GM18909 (cell line): Measurements from ENCODE around the gene ELAVL1.

Source experiments
- ATAC-seq: cut with Tn5 transposase; IDR thresholded peaks from one replicate; pipeline ENCODE4 v1.9.1; 2021; ENCODE audit warnings: mild to moderate bottlenecking; ENCODE audit not compliant: unreplicated experiment, poor library complexity

Gene ELAVL1

DNA sequence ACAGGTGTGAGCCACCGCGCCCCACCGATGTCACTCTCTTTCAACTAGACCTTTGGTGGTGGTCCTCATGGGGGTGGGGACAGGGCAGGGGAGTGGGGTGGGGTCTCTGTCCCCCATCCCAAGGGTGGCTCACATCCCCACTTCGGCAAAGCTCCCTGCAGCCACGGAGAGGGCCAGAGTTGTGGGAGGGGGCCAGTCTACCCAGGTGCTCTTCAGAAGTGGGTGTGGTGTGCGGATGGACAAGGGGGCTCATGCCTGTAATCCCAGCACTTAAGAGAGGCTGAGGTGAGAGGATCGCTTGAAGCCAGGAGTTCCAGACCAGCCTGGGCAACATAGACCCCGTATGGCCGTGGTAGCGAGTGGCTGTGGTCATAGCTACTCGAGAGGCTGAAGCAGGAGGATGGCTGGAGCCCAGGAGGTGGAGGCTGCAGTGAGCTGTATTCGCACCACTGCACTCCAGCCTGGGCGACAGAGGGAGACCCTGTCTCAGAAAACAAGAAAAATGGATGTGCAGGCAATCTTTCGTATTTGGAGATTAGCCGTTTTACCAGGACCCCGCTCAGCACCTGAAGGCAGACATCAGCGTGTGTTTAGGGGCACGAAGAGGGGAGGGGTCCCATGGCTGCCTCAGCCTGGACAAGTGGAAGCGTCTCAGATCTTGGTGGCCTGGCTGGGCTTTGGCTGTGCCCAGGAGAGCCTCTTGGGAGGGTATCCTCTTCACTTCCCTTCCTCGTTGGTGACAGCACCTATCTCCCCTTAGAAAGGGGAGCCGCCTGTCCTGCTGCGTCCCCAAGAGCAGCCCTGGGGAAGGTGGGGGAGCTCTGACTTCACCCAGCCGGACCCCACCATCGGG lies 90.0 kb downstream of the ELAVL1 start:
- ATAC-seq, result no peak

DNA sequence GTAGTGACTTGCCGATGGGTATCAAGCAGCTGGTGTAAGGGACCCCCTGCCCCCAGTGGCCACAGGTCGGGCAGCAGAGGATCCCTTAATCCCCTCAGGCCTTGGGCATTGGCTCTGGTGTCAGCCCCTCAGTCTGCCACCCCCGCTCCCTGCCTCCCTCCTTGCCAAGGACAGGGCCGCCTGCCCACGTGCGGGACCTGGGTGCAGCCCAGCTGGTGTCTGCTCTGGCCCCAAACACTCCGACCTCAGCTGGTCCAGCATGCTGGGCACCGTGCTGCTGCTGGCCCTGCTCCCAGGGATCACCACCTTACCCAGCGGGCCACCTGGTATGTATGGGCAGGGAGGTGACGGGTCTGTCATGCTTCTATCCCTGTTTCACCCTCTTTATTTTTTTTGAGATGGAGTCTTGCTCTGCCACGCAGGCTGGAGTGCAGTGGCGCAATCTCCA lies 90.8 kb downstream of the ELAVL1 start, which contains the start of gene TGFBR3L:
Gene TGFBR3L, plus strand, starts transcription at position 233 of the 448 bp plus-strand sequence.
- ATAC-seq, result no peak

DNA sequence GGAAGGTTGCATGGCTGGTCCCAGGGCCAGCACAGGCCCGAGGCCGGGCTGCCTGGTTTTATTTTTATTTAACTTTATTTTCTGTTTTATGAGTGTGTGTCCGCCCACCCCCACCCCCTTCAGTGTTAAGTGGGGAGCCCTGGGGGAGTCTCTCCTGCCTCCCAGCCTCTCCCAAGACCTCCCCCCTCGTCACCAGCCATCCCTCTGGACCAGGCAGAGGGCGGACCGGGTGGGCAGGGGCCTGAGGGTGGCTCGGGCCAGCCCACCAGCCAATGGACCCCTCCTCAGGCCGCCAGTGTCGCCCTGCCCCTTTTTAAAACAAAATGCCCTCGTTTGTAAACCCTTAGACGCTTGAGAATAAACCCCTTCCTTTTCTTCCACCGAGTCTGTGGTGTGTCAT lies 91.3 kb downstream of the ELAVL1 start:
- no peak for ATAC-seq

DNA sequence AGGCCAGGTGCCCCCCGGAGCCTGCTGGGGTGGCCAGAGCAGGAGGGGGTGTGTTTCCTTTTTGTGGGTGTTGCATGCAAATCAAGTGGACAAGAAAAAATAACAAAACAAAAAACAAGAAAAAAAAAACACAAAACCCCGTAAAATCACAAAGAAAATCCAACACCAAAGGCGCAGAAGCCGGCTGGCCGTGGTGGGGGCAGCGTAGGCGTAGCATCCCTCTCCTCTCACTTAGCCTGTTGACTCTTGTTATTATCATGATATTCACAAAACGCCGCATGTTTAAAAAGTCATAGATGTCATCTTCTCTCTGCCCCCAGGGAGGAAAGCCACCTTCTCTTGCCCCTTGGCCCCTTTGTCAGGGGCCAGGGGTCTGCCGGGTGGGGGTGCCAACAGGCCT lies 91.8 kb downstream of the ELAVL1 start:
- no peak for ATAC-seq

DNA sequence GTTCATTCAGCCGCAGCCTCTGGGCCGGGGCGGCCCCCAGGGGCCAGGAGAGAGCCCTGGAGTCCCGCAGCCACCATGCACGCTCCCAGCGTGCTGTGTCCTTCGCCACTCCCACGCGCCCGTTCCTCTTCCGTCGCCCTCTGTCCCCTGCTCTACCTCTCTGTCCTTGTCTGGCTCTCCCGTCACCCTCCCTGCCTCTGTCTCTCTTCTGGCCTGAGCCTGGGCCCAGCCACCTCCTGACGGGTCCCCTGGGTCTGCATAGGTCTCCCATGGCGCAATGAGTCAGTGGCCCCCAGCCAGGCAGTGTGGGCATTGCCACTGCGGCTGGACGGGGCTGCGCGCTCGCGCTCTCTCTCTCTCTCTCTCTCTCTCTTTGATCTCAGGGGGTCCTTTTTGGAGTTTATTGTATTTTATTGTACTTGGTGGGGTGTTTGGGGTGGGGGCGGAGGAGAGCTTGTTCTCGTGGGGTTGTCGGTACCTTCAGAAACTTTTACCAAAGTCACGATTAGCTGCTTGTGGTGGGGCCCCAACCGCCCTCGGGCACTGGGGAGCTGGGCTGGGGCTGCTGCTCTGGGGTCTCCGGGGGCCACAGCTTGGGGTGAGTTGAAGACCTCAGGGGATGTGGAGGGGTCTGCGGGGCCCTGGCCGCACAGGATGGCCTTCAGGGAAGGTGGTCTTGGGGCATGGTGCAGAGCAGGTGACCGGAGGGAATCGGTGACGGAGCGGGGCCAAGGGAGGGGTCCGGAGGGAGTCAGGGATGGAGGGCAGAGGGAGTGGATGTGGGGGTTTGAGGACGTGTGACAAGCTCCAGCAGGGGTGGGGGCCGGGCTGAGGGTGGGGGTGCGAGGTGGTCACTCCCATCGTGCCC lies 92.5 kb downstream of the ELAVL1 start:
- no peak for ATAC-seq

DNA sequence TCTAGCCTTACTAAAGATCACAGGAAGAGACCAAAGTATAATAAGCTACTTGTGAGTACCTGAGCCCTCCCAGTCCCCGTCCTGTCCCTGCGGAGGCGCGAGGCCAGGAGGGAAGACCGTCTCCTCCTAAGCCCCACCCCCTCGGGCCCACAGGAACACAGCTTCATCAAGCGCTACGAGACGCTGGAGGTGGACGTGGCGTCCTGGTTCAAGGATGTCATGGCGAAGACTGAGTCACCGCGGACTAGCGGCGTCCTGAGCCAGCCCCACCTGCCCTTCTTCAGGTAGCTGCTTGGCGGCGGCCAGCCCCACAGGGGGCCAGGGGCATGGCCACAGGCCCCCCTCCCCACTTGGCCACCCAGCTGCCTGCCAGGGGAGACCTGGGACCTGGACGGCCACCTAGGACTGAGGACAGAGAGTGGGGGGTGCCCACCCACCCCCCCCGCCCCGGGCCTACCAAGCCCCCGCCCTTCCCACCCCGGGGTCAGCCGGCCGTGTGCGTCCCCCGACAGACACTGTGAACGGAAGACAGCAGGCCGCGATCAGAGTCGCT lies 93.2 kb downstream of the ELAVL1 start:
- no peak for ATAC-seq

DNA sequence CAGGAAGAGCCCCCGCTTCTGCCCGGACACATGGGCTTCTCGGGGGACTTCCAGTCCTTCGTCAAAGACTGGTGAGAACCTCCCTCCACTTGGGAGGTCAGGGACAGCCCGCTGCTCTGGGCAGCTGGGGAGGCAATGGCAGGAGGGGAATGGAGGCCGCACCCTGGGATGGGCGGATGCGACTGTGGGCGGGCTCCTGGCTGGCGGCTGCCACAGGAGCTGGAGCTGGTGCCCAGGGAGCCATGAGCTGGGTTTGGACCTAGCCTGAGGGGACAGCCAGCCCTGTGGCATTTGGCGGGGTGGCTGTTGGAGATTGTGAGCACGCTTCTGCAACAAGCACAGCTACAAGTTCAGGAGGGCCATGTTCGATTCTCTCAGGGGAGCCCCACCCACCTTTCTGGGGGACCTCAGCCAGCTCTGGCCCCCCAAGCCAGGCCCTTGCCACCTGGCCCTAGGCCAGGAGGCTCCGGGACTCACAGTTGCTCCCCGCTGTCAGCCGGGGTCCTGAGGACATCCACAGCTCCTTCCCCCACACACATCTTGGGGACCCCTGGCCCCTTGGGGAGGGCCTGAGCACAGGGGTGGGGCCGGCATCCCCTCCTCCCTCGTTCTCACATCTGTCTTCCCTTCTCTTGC lies 93.8 kb downstream of the ELAVL1 start:
- ATAC-seq, result no peak

DNA sequence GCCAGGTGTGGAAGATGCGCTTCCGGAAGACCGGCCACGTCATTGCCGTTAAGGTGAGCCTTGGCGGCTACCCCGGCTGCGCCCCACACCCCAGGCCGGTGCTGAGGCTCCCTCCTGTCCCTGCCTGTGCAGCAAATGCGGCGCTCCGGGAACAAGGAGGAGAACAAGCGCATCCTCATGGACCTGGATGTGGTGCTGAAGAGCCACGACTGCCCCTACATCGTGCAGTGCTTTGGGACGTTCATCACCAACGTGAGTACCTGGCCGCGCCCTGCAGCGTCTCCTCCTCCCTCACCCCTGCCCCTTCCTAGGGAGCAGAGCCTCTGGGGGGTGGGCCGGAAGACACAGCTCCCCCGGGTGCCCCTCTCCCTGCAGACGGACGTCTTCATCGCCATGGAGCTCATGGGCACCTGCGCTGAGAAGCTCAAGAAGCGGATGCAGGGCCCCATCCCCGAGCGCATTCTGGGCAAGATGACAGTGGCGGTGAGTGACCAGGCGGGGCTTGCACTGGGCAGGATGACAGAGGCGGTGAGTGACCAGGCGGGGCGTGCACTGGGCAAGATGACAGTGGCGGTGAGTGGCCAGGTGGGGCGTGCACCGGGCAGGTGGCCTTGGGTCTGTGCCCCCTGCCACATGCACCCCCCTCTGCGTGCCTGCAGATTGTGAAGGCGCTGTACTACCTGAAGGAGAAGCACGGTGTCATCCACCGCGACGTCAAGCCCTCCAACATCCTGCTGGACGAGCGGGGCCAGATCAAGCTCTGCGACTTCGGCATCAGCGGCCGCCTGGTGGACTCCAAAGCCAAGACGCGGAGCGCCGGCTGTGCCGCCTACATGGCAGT lies 94.9 kb downstream of the ELAVL1 start:
- no peak for ATAC-seq

DNA sequence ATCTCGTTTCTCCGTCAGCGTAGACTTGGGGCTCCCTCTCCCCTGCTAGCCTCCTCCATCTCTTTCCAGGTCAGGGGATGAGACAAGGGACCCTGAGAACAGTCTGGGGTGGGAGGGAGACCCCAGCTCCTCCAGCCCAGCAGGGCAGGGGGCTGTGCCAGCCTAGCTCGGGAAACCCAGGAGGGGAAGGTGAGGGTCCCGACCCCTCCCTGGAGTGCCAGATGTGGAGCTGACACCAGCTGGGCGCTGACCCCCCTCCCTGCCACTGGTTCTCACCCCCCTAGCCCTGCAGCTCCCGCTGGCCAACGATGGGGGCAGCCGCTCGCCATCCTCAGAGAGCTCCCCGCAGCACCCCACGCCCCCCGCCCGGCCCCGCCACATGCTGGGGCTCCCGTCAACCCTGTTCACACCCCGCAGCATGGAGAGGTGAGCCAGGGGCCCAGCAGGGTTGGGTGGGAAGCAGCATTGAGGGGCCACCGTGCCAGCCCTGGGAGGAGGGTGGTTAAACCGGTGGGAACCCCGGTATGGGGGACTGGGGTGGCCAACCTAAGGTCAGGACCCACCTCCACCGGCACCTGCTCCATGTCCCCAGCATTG lies 95.9 kb downstream of the ELAVL1 start:
- no peak for ATAC-seq

DNA sequence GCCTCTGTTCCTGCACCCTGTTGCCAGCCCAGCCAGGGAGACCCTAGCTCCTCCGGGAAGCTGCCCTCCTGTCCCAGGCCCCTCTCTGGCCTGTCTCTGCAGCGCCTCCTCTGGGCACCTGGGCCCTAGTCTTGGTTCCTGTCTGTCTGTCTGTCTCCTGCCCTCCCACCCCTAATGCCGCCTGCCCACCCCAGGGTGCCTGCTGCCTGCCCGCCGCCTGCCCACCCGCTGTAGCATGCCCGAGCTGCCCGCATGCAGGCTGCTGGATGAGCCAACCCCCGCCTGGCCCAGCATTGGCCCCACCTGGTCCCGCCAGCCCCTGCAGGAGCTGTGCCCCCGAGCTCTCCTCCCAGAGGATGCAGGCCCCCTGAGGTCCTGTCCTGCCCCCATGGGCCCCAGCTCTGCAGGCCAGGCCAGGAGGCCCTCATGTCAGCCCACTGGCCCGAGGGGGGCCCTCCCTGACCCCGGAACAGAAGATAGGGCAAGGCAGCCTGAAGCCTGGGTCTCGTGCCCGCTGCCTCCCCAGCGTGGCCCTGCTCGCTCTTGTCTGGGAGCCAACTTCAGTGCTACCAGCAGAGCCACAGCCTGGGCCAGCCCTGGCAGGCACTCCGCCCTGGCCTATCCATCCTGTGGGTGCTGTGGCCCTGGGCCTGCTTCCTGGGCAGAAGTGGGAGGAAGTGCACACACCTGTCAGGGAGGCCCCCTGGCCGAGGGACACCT lies 96.5 kb downstream of the ELAVL1 start:
- ATAC-seq, result no peak
